AG08395 (cell line): ENCODE results near the gene DAAM2.

ENCODE experiments used
- DNase-seq: peaks from one replicate; pipeline ENCODE4 v3.0.0; 2012; ENCODE audit warnings: mixed read lengths, low spot score

DAAM2 gene

GRCh38 chr6:39953076-39953618 is 161.0 kb downstream of the DAAM2 start:
- DNase-seq: no peak
